Panc1 (cell line): ENCODE data around the gene FFAR2.
"Not testable (repeated sequence)": the region's sequence is repeated elsewhere in the genome, so short reads cannot be mapped to it uniquely, and the experiment has no call there.

Source experiments
- POLR2AphosphoS5 ChIP-seq: IDR thresholded peaks from 2 replicates; pipeline ENCODE4 v1.6.1; 2012; ENCODE audit warnings: mild to moderate bottlenecking, low read depth, low read length, moderate library complexity
- SIN3A ChIP-seq: IDR thresholded peaks from 2 replicates; pipeline ENCODE4 v1.6.1; 2012; ENCODE audit warnings: low read depth, mild to moderate bottlenecking, low read length, moderate library complexity, borderline replicate concordance; ENCODE audit not compliant: insufficient read depth
- TCF7L2 ChIP-seq: IDR thresholded peaks from 2 replicates; pipeline ENCODE4 v1.6.1; 2011; ENCODE audit warnings: mild to moderate bottlenecking, low read depth, low read length, inconsistent platforms
- TF ChIP-seq, protein P1 (sequence below): fragments of 450-650 bp; IDR thresholded peaks from 2 replicates; pipeline ENCODE4 v1.5.1; 2017; ENCODE audit warnings: mild to moderate bottlenecking
- TF ChIP-seq, protein P2 (sequence below), 2 experiments: IDR thresholded peaks; 2 replicates each; pipeline ENCODE4 v1.6.1; 2011 to 2012; ENCODE audit warnings: low read depth in 2 of 2, control low read depth in 1 of 2, low read length in 1 of 2, mild to moderate bottlenecking in 1 of 2, moderate library complexity in 1 of 2; ENCODE audit not compliant: insufficient read depth in 1 of 2

DNA sequence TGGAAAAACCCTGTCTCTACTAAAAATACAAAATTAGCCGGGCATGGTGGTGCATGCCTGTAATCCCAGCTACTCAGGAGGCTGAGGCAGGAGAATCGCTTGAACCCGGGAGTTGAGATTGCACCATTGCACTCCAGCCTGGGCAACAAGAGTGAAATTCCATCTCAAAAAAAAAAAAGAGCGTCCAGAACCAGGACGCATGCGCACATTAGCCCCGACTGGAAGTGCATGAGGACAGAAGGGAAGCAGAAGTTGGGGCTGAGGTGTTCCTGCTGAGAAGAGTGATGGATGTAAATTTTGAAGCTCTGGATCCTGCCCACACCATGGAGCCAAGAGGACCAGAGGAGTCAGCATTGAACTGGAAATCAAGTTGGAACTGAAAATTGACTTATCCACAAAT lies 26.5 kb downstream of the FFAR2 start:
- TF ChIP-seq, protein P1, sequence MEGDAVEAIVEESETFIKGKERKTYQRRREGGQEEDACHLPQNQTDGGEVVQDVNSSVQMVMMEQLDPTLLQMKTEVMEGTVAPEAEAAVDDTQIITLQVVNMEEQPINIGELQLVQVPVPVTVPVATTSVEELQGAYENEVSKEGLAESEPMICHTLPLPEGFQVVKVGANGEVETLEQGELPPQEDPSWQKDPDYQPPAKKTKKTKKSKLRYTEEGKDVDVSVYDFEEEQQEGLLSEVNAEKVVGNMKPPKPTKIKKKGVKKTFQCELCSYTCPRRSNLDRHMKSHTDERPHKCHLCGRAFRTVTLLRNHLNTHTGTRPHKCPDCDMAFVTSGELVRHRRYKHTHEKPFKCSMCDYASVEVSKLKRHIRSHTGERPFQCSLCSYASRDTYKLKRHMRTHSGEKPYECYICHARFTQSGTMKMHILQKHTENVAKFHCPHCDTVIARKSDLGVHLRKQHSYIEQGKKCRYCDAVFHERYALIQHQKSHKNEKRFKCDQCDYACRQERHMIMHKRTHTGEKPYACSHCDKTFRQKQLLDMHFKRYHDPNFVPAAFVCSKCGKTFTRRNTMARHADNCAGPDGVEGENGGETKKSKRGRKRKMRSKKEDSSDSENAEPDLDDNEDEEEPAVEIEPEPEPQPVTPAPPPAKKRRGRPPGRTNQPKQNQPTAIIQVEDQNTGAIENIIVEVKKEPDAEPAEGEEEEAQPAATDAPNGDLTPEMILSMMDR = not testable (repeated sequence)
- not testable (repeated sequence) for TF ChIP-seq SIN3A, POLR2AphosphoS5, TCF7L2
- TF ChIP-seq, protein P2, sequence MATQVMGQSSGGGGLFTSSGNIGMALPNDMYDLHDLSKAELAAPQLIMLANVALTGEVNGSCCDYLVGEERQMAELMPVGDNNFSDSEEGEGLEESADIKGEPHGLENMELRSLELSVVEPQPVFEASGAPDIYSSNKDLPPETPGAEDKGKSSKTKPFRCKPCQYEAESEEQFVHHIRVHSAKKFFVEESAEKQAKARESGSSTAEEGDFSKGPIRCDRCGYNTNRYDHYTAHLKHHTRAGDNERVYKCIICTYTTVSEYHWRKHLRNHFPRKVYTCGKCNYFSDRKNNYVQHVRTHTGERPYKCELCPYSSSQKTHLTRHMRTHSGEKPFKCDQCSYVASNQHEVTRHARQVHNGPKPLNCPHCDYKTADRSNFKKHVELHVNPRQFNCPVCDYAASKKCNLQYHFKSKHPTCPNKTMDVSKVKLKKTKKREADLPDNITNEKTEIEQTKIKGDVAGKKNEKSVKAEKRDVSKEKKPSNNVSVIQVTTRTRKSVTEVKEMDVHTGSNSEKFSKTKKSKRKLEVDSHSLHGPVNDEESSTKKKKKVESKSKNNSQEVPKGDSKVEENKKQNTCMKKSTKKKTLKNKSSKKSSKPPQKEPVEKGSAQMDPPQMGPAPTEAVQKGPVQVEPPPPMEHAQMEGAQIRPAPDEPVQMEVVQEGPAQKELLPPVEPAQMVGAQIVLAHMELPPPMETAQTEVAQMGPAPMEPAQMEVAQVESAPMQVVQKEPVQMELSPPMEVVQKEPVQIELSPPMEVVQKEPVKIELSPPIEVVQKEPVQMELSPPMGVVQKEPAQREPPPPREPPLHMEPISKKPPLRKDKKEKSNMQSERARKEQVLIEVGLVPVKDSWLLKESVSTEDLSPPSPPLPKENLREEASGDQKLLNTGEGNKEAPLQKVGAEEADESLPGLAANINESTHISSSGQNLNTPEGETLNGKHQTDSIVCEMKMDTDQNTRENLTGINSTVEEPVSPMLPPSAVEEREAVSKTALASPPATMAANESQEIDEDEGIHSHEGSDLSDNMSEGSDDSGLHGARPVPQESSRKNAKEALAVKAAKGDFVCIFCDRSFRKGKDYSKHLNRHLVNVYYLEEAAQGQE (IDR thresholded peaks at IDR 0.05; ENCODE audit: insufficient read depth in 1 of 2, low read depth in 2 of 2, low read length in 1 of 2) = not testable (repeated sequence)
